H7 (cell line): ENCODE results near the gene AP5B1. TPM values are rescaled to one million over a fixed set of nuclear protein-coding genes. Genes with fewer than 3 reads are reported as not detected.

Experiments used
- DNase-seq: peaks from one replicate; pipeline ENCODE4 v3.0.0; 2012
- H3K27me3 ChIP-seq: 2 replicates; pipeline ENCODE4 v1.6.0; 2011; ENCODE audit warnings: mild to moderate bottlenecking, low read length; ENCODE audit not compliant: control insufficient read depth, insufficient read depth
- H3K36me3 ChIP-seq: replicated peaks from 2 replicates; pipeline ENCODE4 v1.5.1; 2011; ENCODE audit warnings: low read length; ENCODE audit not compliant: control insufficient read depth, insufficient read depth
- H3K4me3 ChIP-seq: 2 replicates; pipeline ENCODE4 v1.5.1; 2011; ENCODE audit warnings: low read depth, mild to moderate bottlenecking, control low read depth, low read length, moderate library complexity; ENCODE audit not compliant: insufficient read depth
- total RNA-seq: library from RNA; depleted of rRNA; stranded (reverse); fragments of >200 nt; shearing (Covaris generic); gene quantifications from 2 replicates; pipeline ENCODE4 v1.2.3, GENCODE V29; 2014

AP5B1 gene
- total RNA-seq, 1 experiment from 2014 or later = 6.7 TPM

GRCh38 chr11:65810046-65810868, 29.5 kb upstream of the AP5B1 start:
- H3K36me3 ChIP-seq = no peaks in the 10 kb centered on the region
- no peak for DNase-seq
- H3K27me3 ChIP-seq = no peaks in the 10 kb centered on the region; the same call in 1 of the 2 replicates
- H3K4me3 ChIP-seq = no peak overlapping the region

- no peaks in the 10 kb centered on the region for H3K36me3 ChIP-seq
- DNase-seq = no peak
- no peak overlapping the region for H3K4me3 ChIP-seq
- no peaks in the 10 kb centered on the region; the same call in 1 of the 2 replicates for H3K27me3 ChIP-seq
Observed at GRCh38 chr11:65809496-65809895, 28.7 kb upstream of the AP5B1 start.

- Histone ChIP-seq H3K27me3 (no peaks in the 10 kb centered on the region; the same call in 1 of the 2 replicates), H3K4me3 (no peak overlapping the region), H3K36me3 (no peaks in the 10 kb centered on the region)
- DNase-seq = no peak
Observed at GRCh38 chr11:65808744-65809341, 28.1 kb upstream of the AP5B1 start.

DNA sequence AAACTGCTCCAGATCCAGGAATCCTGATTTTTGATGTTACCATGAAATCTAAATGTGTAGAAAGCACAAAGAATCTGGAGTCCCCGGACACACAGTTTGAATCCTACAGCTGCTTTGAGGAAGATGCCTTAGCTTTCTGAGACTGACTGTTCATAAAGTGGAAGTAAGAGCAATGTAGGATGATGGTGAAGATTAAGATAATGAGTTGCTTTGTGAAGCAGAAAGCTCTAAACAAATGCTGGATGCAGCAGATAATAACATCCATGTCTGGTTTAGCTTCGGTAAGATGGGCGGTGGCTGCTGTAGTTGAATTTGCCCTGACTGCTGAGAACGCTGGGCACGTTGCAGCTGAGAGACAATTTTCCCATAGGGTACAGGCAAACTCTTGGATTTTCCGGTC, 26.2 kb upstream of the AP5B1 start:
- Histone ChIP-seq H3K27me3 (no peaks in the 10 kb centered on the region; the same call in 1 of the 2 replicates), H3K4me3 (no peak overlapping the region), H3K36me3 (no peaks in the 10 kb centered on the region)
- DNase-seq = no peak

DNA sequence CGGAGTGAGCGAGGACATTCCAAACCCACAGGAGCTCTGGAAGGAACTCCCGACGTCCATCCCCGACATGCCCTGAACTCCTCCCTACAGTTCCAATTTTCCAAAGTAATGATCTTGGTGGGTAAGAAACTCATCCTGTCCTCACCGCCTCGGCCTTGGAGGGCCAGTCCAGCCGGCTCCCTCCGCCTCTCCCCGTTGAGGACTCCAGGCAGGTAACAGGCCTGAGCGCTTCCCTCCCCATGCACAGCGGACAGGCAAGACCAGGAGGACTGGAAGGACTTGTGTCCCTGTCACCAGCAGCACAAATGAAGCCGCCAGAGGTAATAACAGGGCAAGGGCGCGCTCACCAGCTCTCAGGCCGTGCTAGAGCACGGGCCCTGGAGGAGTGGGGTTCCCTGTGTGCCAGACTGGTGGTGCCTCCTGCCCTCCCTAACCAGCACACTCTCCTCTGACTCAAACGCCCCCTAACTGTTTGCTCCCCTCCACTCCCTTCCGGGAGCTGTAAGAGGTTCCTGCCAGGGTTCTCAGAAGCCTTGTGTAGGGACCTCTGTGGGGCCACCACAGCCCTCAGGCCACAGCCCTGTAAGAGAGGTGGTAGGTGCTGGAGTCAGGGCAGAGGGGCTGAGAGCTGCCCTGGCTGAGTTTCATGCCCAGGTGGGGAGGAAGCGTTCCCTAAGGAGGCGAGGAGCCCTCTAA, 23.2 kb upstream of the AP5B1 start:
- no peak overlapping the region for H3K4me3 ChIP-seq
- peak; percentile 55 for DNase-seq
- H3K36me3 ChIP-seq = no peaks in the 10 kb centered on the region
- no peaks in the 10 kb centered on the region; the same call in 1 of the 2 replicates for H3K27me3 ChIP-seq

DNA sequence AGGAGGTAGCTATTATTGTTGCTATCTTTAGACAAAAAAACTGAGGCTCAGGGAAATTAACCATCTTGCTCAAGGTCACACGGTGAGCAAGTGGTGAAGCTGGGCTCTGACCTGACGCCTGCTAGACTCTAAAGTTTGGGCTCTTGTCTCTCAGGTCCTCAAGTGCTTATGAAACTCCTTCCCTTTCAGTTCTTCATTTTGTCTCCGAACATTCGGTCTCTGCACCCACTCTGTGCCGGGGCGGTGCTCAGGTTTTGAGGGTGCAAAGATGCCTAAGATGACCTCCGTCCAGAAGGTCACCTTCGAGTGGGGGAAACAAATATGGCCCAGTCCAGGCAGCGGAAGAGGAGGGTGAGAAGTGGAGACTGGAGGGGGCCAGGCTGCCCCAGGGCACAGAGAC, 22.1 kb upstream of the AP5B1 start:
- Histone ChIP-seq H3K4me3 (no peak overlapping the region), H3K27me3 (no peaks in the 10 kb centered on the region; the same call in 1 of the 2 replicates), H3K36me3 (no peaks in the 10 kb centered on the region)
- DNase-seq = peak; percentile 19

DNA sequence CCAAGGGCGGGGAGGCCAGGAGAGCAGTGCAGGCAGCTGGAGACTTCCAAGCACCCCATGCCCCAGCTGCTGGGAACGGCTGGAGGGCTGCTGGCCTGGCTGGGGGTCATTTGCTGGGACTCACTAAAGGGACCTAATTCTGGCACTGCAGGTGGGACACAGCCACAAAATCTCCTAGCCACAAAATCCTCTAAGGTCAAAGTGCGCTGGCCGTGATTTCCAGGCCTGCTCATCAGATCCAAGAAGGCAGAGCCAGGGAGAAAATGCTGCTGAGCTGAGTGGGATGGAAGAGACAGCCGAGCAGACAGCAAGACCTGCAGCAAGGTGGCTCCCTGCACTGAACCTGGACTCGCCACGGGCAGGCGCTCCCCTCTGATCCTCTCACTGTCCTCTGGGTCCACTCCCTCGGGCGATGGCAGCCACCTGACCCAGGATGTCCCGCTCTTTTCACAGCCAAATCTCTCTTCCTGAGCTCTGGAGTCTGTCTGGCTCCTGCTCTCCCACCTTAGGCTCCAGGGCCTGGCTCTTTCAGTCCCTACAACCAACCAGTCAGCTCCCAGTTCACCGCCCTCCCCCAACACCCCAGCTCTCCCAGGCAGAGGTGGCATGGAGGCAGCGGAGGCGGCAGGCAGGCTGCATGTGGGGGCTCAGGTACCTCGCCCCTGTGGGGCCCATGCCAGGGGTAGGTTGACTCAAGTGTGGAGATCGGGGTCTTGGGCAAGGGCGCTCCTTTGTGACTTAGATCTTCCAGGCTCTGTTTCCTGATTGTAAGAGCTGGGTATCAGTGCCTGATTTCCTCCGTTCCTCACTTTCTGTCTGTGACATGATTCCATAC, 20.6 kb upstream of the AP5B1 start:
- Histone ChIP-seq H3K4me3 (no peak overlapping the region), H3K27me3 (no peaks in the 10 kb centered on the region; the same call in 1 of the 2 replicates), H3K36me3 (no peaks in the 10 kb centered on the region)
- DNase-seq = peak; percentile 67

DNA sequence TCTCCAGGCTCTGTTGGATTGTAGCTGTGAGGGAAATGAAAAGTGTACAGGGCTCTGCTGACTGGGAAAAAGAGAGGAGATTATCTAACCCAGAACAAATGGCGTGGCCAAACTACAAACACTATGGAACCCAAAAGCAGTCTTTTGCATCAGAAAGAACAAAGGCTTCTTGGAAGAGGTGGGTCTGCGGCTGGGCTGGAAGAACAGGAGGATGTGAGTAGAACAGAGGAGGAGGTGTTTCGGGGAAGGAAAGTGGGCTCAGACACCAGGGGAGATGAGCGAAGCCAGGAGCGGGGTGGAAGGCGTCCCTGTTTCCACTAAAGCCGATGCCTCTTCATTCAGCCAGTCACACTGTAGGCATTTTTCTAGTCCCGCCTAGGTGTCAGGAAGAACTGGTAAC, 18.1 kb upstream of the AP5B1 start:
- DNase-seq = peak; percentile 59
- Histone ChIP-seq H3K36me3 (no peaks in the 10 kb centered on the region; the same call in 1 of the 2 replicates), H3K4me3 (no peak overlapping the region), H3K27me3 (no peaks in the 10 kb centered on the region; the same call in 1 of the 2 replicates)

DNA sequence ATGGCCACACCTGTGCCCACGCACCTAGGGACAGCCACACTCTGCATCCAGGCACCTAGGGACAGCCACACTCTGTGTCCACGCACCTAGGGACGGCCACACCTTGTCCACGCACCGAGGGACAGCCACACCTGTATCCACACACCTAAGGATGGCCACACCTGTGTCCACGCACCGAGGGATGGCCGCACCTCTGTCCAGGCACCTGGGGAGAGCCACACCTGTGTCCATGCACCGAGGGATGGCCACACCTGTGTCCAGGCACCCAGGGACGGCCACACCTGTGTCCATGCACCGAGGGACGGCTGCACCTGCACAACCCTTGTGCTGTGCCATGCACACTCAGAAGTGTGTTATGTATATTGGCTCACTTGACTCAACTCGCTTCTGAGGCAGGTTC, 16.9 kb upstream of the AP5B1 start:
- Histone ChIP-seq H3K27me3 (no peaks in the 10 kb centered on the region; the same call in 1 of the 2 replicates), H3K36me3 (no peaks in the 10 kb centered on the region; the same call in 1 of the 2 replicates), H3K4me3 (no peak overlapping the region)
- DNase-seq = no peak

- DNase-seq = peak; percentile 85
- H3K27me3 ChIP-seq = no peaks in the 10 kb centered on the region; the same call in 1 of the 2 replicates
- no peak overlapping the region for H3K4me3 ChIP-seq
- no peaks in the 10 kb centered on the region; the same call in 1 of the 2 replicates for H3K36me3 ChIP-seq
Observed at GRCh38 chr11:65796726-65797601, 16.2 kb upstream of the AP5B1 start.

- Histone ChIP-seq H3K27me3 (no peaks in the 10 kb centered on the region; the same call in 1 of the 2 replicates), H3K36me3 (no peaks in the 10 kb centered on the region; the same call in 1 of the 2 replicates), H3K4me3 (no peak overlapping the region)
- DNase-seq = peak; percentile 41
Observed at GRCh38 chr11:65794570-65795510, 14.1 kb upstream of the AP5B1 start.

DNA sequence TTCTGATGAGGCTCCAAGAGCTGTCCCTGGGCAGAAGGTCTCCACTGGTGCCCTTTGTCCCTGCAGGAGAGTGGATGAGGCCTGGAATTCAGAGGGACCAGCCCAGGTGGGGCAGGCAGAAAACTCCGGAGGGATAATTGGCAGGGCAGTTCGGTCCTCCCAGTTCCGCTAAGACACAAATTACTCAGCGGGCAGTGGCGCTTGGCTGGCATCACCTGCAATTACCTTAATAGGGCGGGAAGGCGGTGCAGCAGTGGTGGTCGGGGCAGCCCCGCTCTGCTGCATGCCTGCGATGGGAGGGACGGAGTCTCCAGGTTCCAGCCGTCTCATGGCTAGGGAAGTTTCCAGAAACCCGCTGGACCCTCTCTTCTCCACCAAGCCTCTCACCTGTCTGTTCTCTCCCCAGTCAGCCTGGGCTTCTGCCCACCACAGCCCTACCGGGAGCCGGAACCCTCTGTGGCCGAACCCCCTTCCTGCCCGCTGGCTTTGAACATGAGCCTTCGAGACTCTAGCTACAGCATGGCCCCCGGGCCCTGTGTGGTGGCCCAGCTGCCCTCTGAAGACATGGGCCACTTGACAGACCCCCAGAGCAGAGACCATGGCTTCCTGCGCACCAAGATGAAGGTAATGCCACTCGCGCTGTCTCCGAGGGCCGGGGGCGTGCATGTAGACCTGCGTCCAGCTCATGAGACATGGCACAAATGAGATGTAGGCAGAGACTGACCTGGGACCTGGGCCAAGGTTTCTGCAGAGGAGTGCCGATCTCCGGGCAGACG, 13.0 kb upstream of the AP5B1 start:
- no peaks in the 10 kb centered on the region for H3K27me3 ChIP-seq
- peak; percentile 47 for DNase-seq
- H3K36me3 ChIP-seq = no peaks in the 10 kb centered on the region; the same call in 1 of the 2 replicates
- H3K4me3 ChIP-seq = no peak overlapping the region
